PC-9 (cell line): ENCODE data around the gene OAF. TPM values are rescaled to one million over a fixed set of nuclear protein-coding genes. Genes with fewer than 3 reads are reported as not detected.
A peak's percentile ranks its signal among the peaks of the same experiment; 100 is the strongest.

Experiments
- Bru-seq: library from RNA; stranded (reverse); fragments of 400-500 nt; gene quantifications from one replicate; lab custom pipeline; 2021; lab: Mats Ljungman, UMichigan
- BruChase-seq, 2 experiments: library from RNA; stranded (reverse); fragments of 400-500 nt; gene quantifications; one replicate each; lab custom pipeline; 2021; lab: Mats Ljungman, UMichigan
- BruUV-seq: library from RNA; stranded (reverse); fragments of 400-500 nt; replicated peaks from 2 replicates; lab custom pipeline; 2021; lab: Mats Ljungman, UMichigan
- CTCF ChIA-PET: fragments of 300-600 bp; sonication (Branson Sonifier 250); formaldehyde crosslinking; loops from one replicate; lab custom pipeline; 2022; ENCODE audit warnings: antibody characterized with exemption; lab: Charles Lee
- POLR2A ChIA-PET: fragments of 300-600 bp; sonication (Branson Sonifier 250); formaldehyde crosslinking; loops from one replicate; lab custom pipeline; 2022; ENCODE audit warnings: antibody characterized with exemption; ENCODE audit not compliant: unreplicated experiment; lab: Charles Lee
- DNase-seq, 2 experiments: peaks; one replicate each; pipeline versions ENCODE4 v3.0.0 to v3.0.0-alpha.2; 2015 to 2022; ENCODE audit warnings: mixed read lengths in 1 of 2
- H2AFZ ChIP-seq: fragments of 200-600 bp; sonication (generic); 2 replicates; pipeline ENCODE4 v1.8.1; 2017; ENCODE audit warnings: antibody characterized with exemption
- H3F3A ChIP-seq: fragments of 200-600 bp; sonication (generic); 2 replicates; pipeline ENCODE4 v1.8.1; 2017; ENCODE audit warnings: antibody characterized with exemption, mild to moderate bottlenecking, low read depth; ENCODE audit not compliant: insufficient read depth
- H3K27ac ChIP-seq: fragments of 200-600 bp; sonication (generic); 2 replicates; pipeline ENCODE4 v1.6.1; 2016; ENCODE audit warnings: mixed run types
- H3K27me3 ChIP-seq: fragments of 200-600 bp; sonication (generic); 2 replicates; pipeline ENCODE4 v1.6.1; 2016; ENCODE audit warnings: low read depth, mixed run types; ENCODE audit not compliant: insufficient read depth
- H3K36me3 ChIP-seq: fragments of 200-600 bp; sonication (generic); 2 replicates; pipeline ENCODE4 v1.6.1; 2016; ENCODE audit warnings: low read depth, mixed run types
- H3K4me1 ChIP-seq: fragments of 200-600 bp; sonication (generic); replicated peaks from 2 replicates; pipeline ENCODE4 v1.6.1; 2016; ENCODE audit warnings: mixed run types; ENCODE audit not compliant: insufficient read depth
- H3K4me2 ChIP-seq: fragments of 200-600 bp; sonication (generic); 2 replicates; pipeline ENCODE4 v1.6.1; 2017; ENCODE audit warnings: mixed run types
- H3K4me3 ChIP-seq: fragments of 200-600 bp; sonication (generic); 2 replicates; pipeline ENCODE4 v1.6.1; 2016; ENCODE audit warnings: mixed run types
- H3K79me2 ChIP-seq: fragments of 200-600 bp; sonication (generic); 2 replicates; pipeline ENCODE4 v1.6.1; 2017; ENCODE audit warnings: low read depth, mixed run types
- H3K9me2 ChIP-seq: fragments of 200-600 bp; sonication (generic); 2 replicates; pipeline ENCODE4 v1.8.1; 2017; ENCODE audit warnings: mild to moderate bottlenecking; ENCODE audit not compliant: insufficient read depth
- H3K9me3 ChIP-seq: fragments of 200-600 bp; sonication (generic); 2 replicates; pipeline ENCODE4 v1.8.1; 2016; ENCODE audit warnings: low read depth; ENCODE audit not compliant: insufficient read depth
- H4K20me1 ChIP-seq: fragments of 200-600 bp; sonication (generic); 2 replicates; pipeline ENCODE4 v1.8.1; 2017; ENCODE audit not compliant: insufficient read depth
- CTCF ChIP-seq: fragments of 200-600 bp; sonication (generic); conservative IDR thresholded peaks from 2 replicates; pipeline ENCODE4 v1.6.1; 2017; ENCODE audit warnings: mixed run types, antibody characterized with exemption, mild to moderate bottlenecking, moderate library complexity
- EZH2 ChIP-seq: fragments of 200-600 bp; sonication (generic); IDR thresholded peaks from 2 replicates; pipeline ENCODE4 v1.8.0; 2017; ENCODE audit warnings: antibody characterized with exemption, low read depth
- intact Hi-C: fragments of 100-400 bp; cut with micrococcal nuclease; formaldehyde crosslinking; loops from one replicate; pipeline ENCODE4 v1.10.0; 2022; ENCODE audit not compliant: unreplicated experiment
- long read RNA-seq: library from polyadenylated mRNA; stranded (forward); transcript quantifications from one replicate; pipeline ENCODE4 v2.0.0, GENCODE V29; 2022
- total RNA-seq: library from RNA; stranded (reverse); gene quantifications from 2 replicates; pipeline ENCODE4 v1.2.3, GENCODE V29; 2021

The OAF gene
- total RNA-seq (45.6 and 66.1 TPM in 2 replicates), Bru-seq, nascent RNA (percentile 53 among the genes with signal in this experiment), BruChase-seq, experiment 1, labeled RNA remaining after a 2-hour chase (percentile 67 among the genes with signal in this experiment), BruChase-seq, experiment 2, labeled RNA remaining after a 6-hour chase (percentile 67 among the genes with signal in this experiment)
- long read RNA-seq, transcript OAF-201 (4 exons, 2,525 nt) = major isoform, 132 of 154 reads
- long read RNA-seq, transcript OAF-202 (4 exons, 815 nt) = minor isoform, 9 of 154 reads
- long read RNA-seq, partial matches to known transcripts = 2 of 154 reads
- long read RNA-seq, other reads (novel, unspliced or antisense) = 11 of 154 reads

GRCh38 chr11:120210626-120211521 is at the start of gene OAF:
Gene OAF (plus strand): TSS chr11:120211032. CDS start chr11:120211280, 248 bp downstream.
- no TSS peak for BruUV-seq
- POLR2A ChIA-PET = no interaction called here
- Histone ChIP-seq H3K79me2 (peaks cover 55% of the 10 kb centered on the region), H2AFZ (peak within 1 kb of the TSS; percentile 70), H3K4me3 (peak within 1 kb of the TSS; percentile 99), H3F3A (peaks cover 64% of the 10 kb centered on the region), H3K27ac (peak within 1 kb of the TSS; percentile 80), H3K9me2 (no peaks in the 10 kb centered on the region), H3K4me2 (peak within 1 kb of the TSS; percentile 98), H3K9me3 (no peaks in the 10 kb centered on the region), H4K20me1 (no peaks in the 10 kb centered on the region; the same call in 1 of the 2 replicates), H3K4me1 (peaks cover 65% of the 10 kb centered on the region), H3K36me3 (peaks cover 16% of the 10 kb centered on the region), H3K27me3 (no peaks in the 10 kb centered on the region)
- intact Hi-C loops = loop anchor here (5.0 kb wide), 2 partner anchors 39 to 89 kb away; no protein-coding TSS in a partner anchor
- CTCF ChIA-PET = no interaction called here
- peak; percentile 77 to 85 for DNase-seq
- TF ChIP-seq EZH2 (no peak), CTCF (peak; percentile 43; the same call in 1 of the 2 replicates)

GRCh38 chr11:120167659-120168058 is 43.2 kb upstream of the OAF start:
- no peak overlapping the region for H2AFZ ChIP-seq
- no peak overlapping the region for H3K27ac ChIP-seq
- H3K4me2 ChIP-seq = no peak overlapping the region
- intact Hi-C loops = loop anchor here (2.0 kb wide), 1 partner anchor 43 kb away; no protein-coding TSS in a partner anchor
- POLR2A ChIA-PET = no interaction called here
- no peaks in the 10 kb centered on the region for H3K79me2 ChIP-seq
- no peaks in the 10 kb centered on the region for H3F3A ChIP-seq
- no peaks in the 10 kb centered on the region for H3K9me2 ChIP-seq
- no peak for TF ChIP-seq EZH2
- no peak for TF ChIP-seq CTCF
- no peak for DNase-seq
- no peak overlapping the region for H3K4me3 ChIP-seq
- no peaks in the 10 kb centered on the region for H3K4me1 ChIP-seq
- BruUV-seq = no TSS peak
- no peaks in the 10 kb centered on the region for H3K36me3 ChIP-seq
- peaks cover 6% of the 10 kb centered on the region; the same call in 1 of the 2 replicates for H3K9me3 ChIP-seq
- no peaks in the 10 kb centered on the region for H4K20me1 ChIP-seq
- no peaks in the 10 kb centered on the region for H3K27me3 ChIP-seq
- CTCF ChIA-PET = no interaction called here
